IMR-90 (cell line): ENCODE measurements around the gene ZXDC. TPM values are rescaled to one million over a fixed set of nuclear protein-coding genes. Genes with fewer than 3 reads are reported as not detected.

Experiments
- ATAC-seq: fragments of 200-7000 bp; cut with Tn5 transposase; 2 replicates; pipeline ENCODE4 v1.9.1; 2020; ENCODE audit warnings: low read depth, mild to moderate bottlenecking, moderate library complexity
- BruUV-seq: library from RNA; stranded (reverse); fragments of 400-500 nt; replicated peaks from 2 replicates; lab custom pipeline; 2021; lab: Mats Ljungman, UMichigan
- CTCF ChIA-PET: fragments of 300-600 bp; formaldehyde crosslinking; extraction: SDS; loops from one replicate; lab custom pipeline; 2021; ENCODE audit warnings: antibody characterized with exemption; lab: Yijun Ruan, JAX
- POLR2A ChIA-PET: fragments of 300-600 bp; sonication (Branson Sonifier 250); formaldehyde crosslinking; loops from one replicate; lab custom pipeline; 2022; ENCODE audit warnings: antibody characterized with exemption; ENCODE audit not compliant: unreplicated experiment; lab: Charles Lee
- DNase-seq: peaks from one replicate; pipeline ENCODE4 v3.0.0; 2013
- H2AFZ ChIP-seq: replicated peaks from 2 replicates; pipeline ENCODE3; 2013; ENCODE audit warnings: low read length, mild to moderate bottlenecking; ENCODE audit not compliant: poor library complexity
- H2AK5ac ChIP-seq: 2 replicates; pipeline ENCODE4 v1.6.1; 2013; ENCODE audit warnings: low read depth, low read length, inconsistent platforms
- H2AK9ac ChIP-seq: replicated peaks from 2 replicates; pipeline ENCODE3; 2013; ENCODE audit warnings: mild to moderate bottlenecking, low read depth, low read length, moderate library complexity; ENCODE audit not compliant: poor library complexity
- H2BK120ac ChIP-seq: 2 replicates; pipeline ENCODE4 v1.6.1; 2013; ENCODE audit warnings: low read depth, low read length, inconsistent platforms
- H2BK15ac ChIP-seq: 3 replicates; pipeline ENCODE4 v1.6.1; 2013; ENCODE audit warnings: low read depth, low read length, inconsistent platforms
- H2BK20ac ChIP-seq: 2 replicates; pipeline ENCODE4 v1.6.1; 2013; ENCODE audit warnings: low read depth, mild to moderate bottlenecking, inconsistent platforms, low read length, moderate library complexity
- H2BK5ac ChIP-seq: 2 replicates; pipeline ENCODE4 v1.6.1; 2013; ENCODE audit warnings: mild to moderate bottlenecking, low read depth, low read length, inconsistent platforms; ENCODE audit not compliant: poor library complexity, severe bottlenecking
- H3K14ac ChIP-seq: replicated peaks from 2 replicates; pipeline ENCODE4 v1.6.1; 2013; ENCODE audit warnings: low read depth, low read length, inconsistent platforms
- H3K18ac ChIP-seq: 2 replicates; pipeline ENCODE4 v1.6.1; 2013; ENCODE audit warnings: low read depth, low read length, control low read depth
- H3K23ac ChIP-seq: 2 replicates; pipeline ENCODE4 v1.6.1; 2013; ENCODE audit warnings: low read depth, low read length, inconsistent platforms
- H3K27ac ChIP-seq: 2 replicates; pipeline ENCODE4 v1.5.1; 2013; ENCODE audit warnings: mild to moderate bottlenecking, control low read depth, low read length; ENCODE audit not compliant: insufficient read depth
- H3K27me3 ChIP-seq: 2 replicates; pipeline ENCODE4 v1.6.1; 2013; ENCODE audit warnings: low read length; ENCODE audit not compliant: control insufficient read depth, insufficient read depth
- H3K36me3 ChIP-seq: 2 replicates; pipeline ENCODE4 v1.6.1; 2013; ENCODE audit warnings: low read length, mixed read lengths; ENCODE audit not compliant: control insufficient read depth, insufficient read depth
- H3K4ac ChIP-seq: 2 replicates; pipeline ENCODE4 v1.6.1; 2013; ENCODE audit warnings: low read depth, low read length, inconsistent platforms
- H3K4me1 ChIP-seq: 2 replicates; pipeline ENCODE4 v1.6.1; 2013; ENCODE audit warnings: low read length, mixed read lengths; ENCODE audit not compliant: control insufficient read depth, insufficient read depth
- H3K4me2 ChIP-seq: 2 replicates; pipeline ENCODE4 v1.6.1; 2013; ENCODE audit warnings: low read depth, mild to moderate bottlenecking, control low read depth, low read length, moderate library complexity
- H3K4me3 ChIP-seq: 2 replicates; pipeline ENCODE4 v1.5.1; 2013; ENCODE audit warnings: low read depth, mild to moderate bottlenecking, control low read depth, low read length, moderate library complexity; ENCODE audit not compliant: insufficient read depth
- H3K56ac ChIP-seq: 2 replicates; pipeline ENCODE4 v1.6.1; 2013; ENCODE audit warnings: low read length, inconsistent platforms; ENCODE audit not compliant: insufficient read depth; ENCODE audit errors: extremely low read depth
- H3K79me1 ChIP-seq, 2 experiments: 2 replicates each; pipeline ENCODE4 v1.6.1; 2013; ENCODE audit warnings: low read length in 2 of 2, inconsistent platforms in 1 of 2, low read depth in 1 of 2
- H3K9ac ChIP-seq: 2 replicates; pipeline ENCODE4 v1.6.1; 2013; ENCODE audit warnings: low read depth, low read length, control low read depth
- H3K9me1 ChIP-seq: 2 replicates; pipeline ENCODE4 v1.6.1; 2013; ENCODE audit warnings: low read length, inconsistent platforms; ENCODE audit not compliant: insufficient read depth
- H3K9me3 ChIP-seq: 2 replicates; pipeline ENCODE4 v1.6.1; 2013; ENCODE audit warnings: low read length; ENCODE audit not compliant: control insufficient read depth, insufficient read depth
- H4K20me1 ChIP-seq: 2 replicates; pipeline ENCODE4 v1.6.1; 2013; ENCODE audit warnings: low read length, inconsistent platforms; ENCODE audit not compliant: insufficient read depth
- H4K5ac ChIP-seq: 2 replicates; pipeline ENCODE4 v1.6.1; 2013; ENCODE audit warnings: mild to moderate bottlenecking, low read depth, low read length, control low read depth
- H4K8ac ChIP-seq, 2 experiments: 2 replicates each; pipeline ENCODE4 v1.6.1; 2013; ENCODE audit warnings: low read depth in 2 of 2, low read length in 2 of 2, control low read depth in 1 of 2, inconsistent platforms in 1 of 2
- H4K91ac ChIP-seq: 2 replicates; pipeline ENCODE4 v1.6.1; 2013; ENCODE audit warnings: low read depth, low read length, inconsistent platforms; ENCODE audit not compliant: insufficient read depth
- BHLHE40 ChIP-seq: fragments of 150-350 bp; IDR thresholded peaks from 2 replicates; pipeline ENCODE4 v1.6.1; 2016; ENCODE audit warnings: mild to moderate bottlenecking, low read depth, low read length
- CHD1 ChIP-seq: IDR thresholded peaks from 2 replicates; pipeline ENCODE4 v1.6.1; 2012; ENCODE audit warnings: low read depth, low read length, improper control_type of control experiment
- FOS ChIP-seq: fragments of 150-350 bp; IDR thresholded peaks from 2 replicates; pipeline ENCODE4 v1.6.1; 2016; ENCODE audit warnings: low read depth, low read length
- MXI1 ChIP-seq: IDR thresholded peaks from 2 replicates; pipeline ENCODE4 v1.6.1; 2012; ENCODE audit warnings: low read depth, mild to moderate bottlenecking, low read length, moderate library complexity, borderline replicate concordance
- NFE2L2 ChIP-seq: fragments of 150-350 bp; IDR thresholded peaks from 2 replicates; pipeline ENCODE4 v1.6.1; 2016; ENCODE audit warnings: low read depth, mild to moderate bottlenecking, low read length
- POLR2A ChIP-seq: IDR thresholded peaks from 2 replicates; pipeline ENCODE4 v1.6.1; 2012; ENCODE audit warnings: mild to moderate bottlenecking, low read depth, low read length
- RAD21 ChIP-seq: IDR thresholded peaks from 2 replicates; pipeline ENCODE4 v1.6.1; 2012; ENCODE audit warnings: low read length, improper control_type of control experiment
- SMC3 ChIP-seq: fragments of 150-350 bp; IDR thresholded peaks from 2 replicates; pipeline ENCODE4 v1.6.1; 2016; ENCODE audit warnings: low read depth, mild to moderate bottlenecking, antibody characterized with exemption, low read length, moderate library complexity
- WGBS, 2 experiments: methylation state at CpG; one replicate each; pipeline versions ENCODE4 v1.1.5 to v1.1.7; 2013; ENCODE audit warnings: missing lambda C conversion rate in 2 of 2; ENCODE audit not compliant: insufficient read length in 1 of 2; ENCODE audit errors: extremely low coverage in 2 of 2; 5-methylcytosine and 5-hydroxymethylcytosine counted together
- dilution Hi-C: fragments of 300-500 bp; cut with HindIII; formaldehyde crosslinking; loops from one replicate; pipeline ENCODE4 v1.14.3; 2018; ENCODE audit warnings: low sequenced_read_pairs; ENCODE audit not compliant: unreplicated experiment
- in situ Hi-C: fragments of 300-500 bp; cut with MboI; formaldehyde crosslinking; loops from 3 replicates; pipeline ENCODE4 v1.14.3; 2019; ENCODE audit warnings: low sequenced_read_pairs, inconsistent platforms, mixed read lengths
- intact Hi-C: fragments of 100-400 bp; cut with micrococcal nuclease; formaldehyde crosslinking; loops from 2 replicates; pipeline ENCODE4 v1.10.0; 2022
- polyA plus RNA-seq, 3 experiments: library from polyadenylated mRNA; depleted of rRNA; stranded (reverse); fragments of >200 nt; gene quantifications; 2 replicates each; pipeline ENCODE4 v1.2.3, GENCODE V29; 2012; ENCODE audit warnings: low replicate concordance in 1 of 3
- total RNA-seq: library from RNA; depleted of rRNA; stranded (reverse); fragments of >200 nt; gene quantifications from 2 replicates; pipeline ENCODE4 v1.2.3, GENCODE V29; 2012
- TF ChIP-seq, protein P1 (sequence below): conservative IDR thresholded peaks from 2 replicates; pipeline ENCODE4 v1.5.1; 2012; ENCODE audit warnings: mild to moderate bottlenecking, low read depth, low read length, improper control_type of control experiment
- TF ChIP-seq, protein P2 (sequence below): fragments of 150-350 bp; IDR thresholded peaks from 2 replicates; pipeline ENCODE4 v1.6.1; 2017; ENCODE audit warnings: mild to moderate bottlenecking, antibody characterized with exemption, low read length, low read depth
- TF ChIP-seq, protein P3 (sequence below): fragments of 150-350 bp; IDR thresholded peaks from 2 replicates; pipeline ENCODE4 v1.6.1; 2016; ENCODE audit warnings: low read depth, mild to moderate bottlenecking, low read length, moderate library complexity, borderline replicate concordance

ZXDC gene
- total and polyA plus RNA-seq, 2 of the 4 experiments (the other 2 are of a cell fraction) = 11.5 to 14.3 TPM

DNA sequence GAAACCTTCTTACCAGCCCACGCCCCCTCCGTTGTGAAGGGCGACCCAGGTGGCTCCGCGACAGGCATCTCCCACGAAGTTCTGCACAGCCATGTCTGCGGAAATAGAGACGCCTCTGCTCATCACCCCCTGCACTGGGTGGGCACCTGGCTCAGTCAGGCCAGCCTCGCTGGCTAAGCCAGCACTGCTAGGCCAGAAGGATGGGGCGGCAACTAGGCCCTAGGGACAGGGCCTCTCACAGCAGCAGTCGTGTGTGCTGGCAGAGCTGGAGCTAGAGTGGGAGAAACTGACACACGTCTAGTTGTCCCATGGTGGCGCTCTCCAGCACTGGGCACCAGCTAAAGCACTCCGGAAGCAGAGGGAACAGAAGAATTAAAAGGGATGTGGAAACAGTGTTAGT, 12.5 kb upstream of the ZXDC start:
- Histone ChIP-seq H3K9me3 (no peaks in the 10 kb centered on the region), H3K36me3 (no peaks in the 10 kb centered on the region), H2BK20ac (no peak overlapping the region), H3K9ac (no peak overlapping the region), H3K23ac (no peak overlapping the region), H3K4ac (no peak overlapping the region), H2BK5ac (no peak overlapping the region), H3K56ac (no peak overlapping the region), H3K14ac (no peak overlapping the region), H3K4me3 (no peak overlapping the region), H2AK9ac (no peak overlapping the region), H4K91ac (no peak overlapping the region), H4K5ac (no peak overlapping the region), H3K27me3 (peaks cover 19% of the 10 kb centered on the region; the same call in 1 of the 2 replicates), H3K18ac (no peak overlapping the region), H3K79me1 (no peaks in the 10 kb centered on the region), H2BK15ac (no peak overlapping the region), H2AK5ac (no peak overlapping the region), H3K4me1 (no peaks in the 10 kb centered on the region), H4K20me1 (no peaks in the 10 kb centered on the region), H2BK120ac (no peak overlapping the region), H2AFZ (no peak overlapping the region), H3K4me2 (no peak overlapping the region), H4K8ac (no peak overlapping the region), H3K9me1 (no peaks in the 10 kb centered on the region), H3K27ac (no peak overlapping the region)
- 87% methylated on average over 9 of the region's 14 CpGs; no CpG with 5 or more reads in 1 of the 2 experiments for WGBS, 2 experiments
- DNase-seq (no peak), ATAC-seq (no peak)
- ChIA-PET CTCF (no interaction called here), POLR2A (no interaction called here)
- in situ Hi-C loops (no loop called here), dilution Hi-C loops (no loop called here), intact Hi-C loops (no loop called here)
- TF ChIP-seq, protein P1, sequence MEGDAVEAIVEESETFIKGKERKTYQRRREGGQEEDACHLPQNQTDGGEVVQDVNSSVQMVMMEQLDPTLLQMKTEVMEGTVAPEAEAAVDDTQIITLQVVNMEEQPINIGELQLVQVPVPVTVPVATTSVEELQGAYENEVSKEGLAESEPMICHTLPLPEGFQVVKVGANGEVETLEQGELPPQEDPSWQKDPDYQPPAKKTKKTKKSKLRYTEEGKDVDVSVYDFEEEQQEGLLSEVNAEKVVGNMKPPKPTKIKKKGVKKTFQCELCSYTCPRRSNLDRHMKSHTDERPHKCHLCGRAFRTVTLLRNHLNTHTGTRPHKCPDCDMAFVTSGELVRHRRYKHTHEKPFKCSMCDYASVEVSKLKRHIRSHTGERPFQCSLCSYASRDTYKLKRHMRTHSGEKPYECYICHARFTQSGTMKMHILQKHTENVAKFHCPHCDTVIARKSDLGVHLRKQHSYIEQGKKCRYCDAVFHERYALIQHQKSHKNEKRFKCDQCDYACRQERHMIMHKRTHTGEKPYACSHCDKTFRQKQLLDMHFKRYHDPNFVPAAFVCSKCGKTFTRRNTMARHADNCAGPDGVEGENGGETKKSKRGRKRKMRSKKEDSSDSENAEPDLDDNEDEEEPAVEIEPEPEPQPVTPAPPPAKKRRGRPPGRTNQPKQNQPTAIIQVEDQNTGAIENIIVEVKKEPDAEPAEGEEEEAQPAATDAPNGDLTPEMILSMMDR = no peak
- TF ChIP-seq NFE2L2 = no peak
- no peak for TF ChIP-seq SMC3
- TF ChIP-seq MXI1 = no peak
- TF ChIP-seq FOS = no peak
- no peak for TF ChIP-seq CHD1
- TF ChIP-seq POLR2A = no peak
- TF ChIP-seq, protein P2, sequence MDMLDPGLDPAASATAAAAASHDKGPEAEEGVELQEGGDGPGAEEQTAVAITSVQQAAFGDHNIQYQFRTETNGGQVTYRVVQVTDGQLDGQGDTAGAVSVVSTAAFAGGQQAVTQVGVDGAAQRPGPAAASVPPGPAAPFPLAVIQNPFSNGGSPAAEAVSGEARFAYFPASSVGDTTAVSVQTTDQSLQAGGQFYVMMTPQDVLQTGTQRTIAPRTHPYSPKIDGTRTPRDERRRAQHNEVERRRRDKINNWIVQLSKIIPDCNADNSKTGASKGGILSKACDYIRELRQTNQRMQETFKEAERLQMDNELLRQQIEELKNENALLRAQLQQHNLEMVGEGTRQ = no peak
- TF ChIP-seq RAD21 = no peak
- TF ChIP-seq BHLHE40 = no peak
- TF ChIP-seq, protein P3, sequence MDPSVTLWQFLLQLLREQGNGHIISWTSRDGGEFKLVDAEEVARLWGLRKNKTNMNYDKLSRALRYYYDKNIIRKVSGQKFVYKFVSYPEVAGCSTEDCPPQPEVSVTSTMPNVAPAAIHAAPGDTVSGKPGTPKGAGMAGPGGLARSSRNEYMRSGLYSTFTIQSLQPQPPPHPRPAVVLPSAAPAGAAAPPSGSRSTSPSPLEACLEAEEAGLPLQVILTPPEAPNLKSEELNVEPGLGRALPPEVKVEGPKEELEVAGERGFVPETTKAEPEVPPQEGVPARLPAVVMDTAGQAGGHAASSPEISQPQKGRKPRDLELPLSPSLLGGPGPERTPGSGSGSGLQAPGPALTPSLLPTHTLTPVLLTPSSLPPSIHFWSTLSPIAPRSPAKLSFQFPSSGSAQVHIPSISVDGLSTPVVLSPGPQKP = no peak
- no TSS peak for BruUV-seq
